RWPE2 (cell line): Measurements from ENCODE around the gene GRK3.
"Not testable (repeated sequence)": the region's sequence is repeated elsewhere in the genome, so short reads cannot be mapped to it uniquely, and the experiment has no call there.

Source experiments
- ATAC-seq: fragments of 200-7000 bp; cut with Tn5 transposase; 3 replicates; pipeline ENCODE4 v1.9.1; 2021; ENCODE audit warnings: low read depth
- DNase-seq: peaks from one replicate; pipeline ENCODE4 v3.0.0-alpha.2; 2020; ENCODE audit warnings: low spot score
- H3K27ac ChIP-seq: fragments of 450-650 bp; 2 replicates; pipeline ENCODE4 v1.5.1; 2017; ENCODE audit warnings: mild to moderate bottlenecking; ENCODE audit not compliant: poor library complexity, severe bottlenecking
- H3K27me3 ChIP-seq: fragments of 250-450 bp; sonication (Bioruptor Pico); 2 replicates; pipeline ENCODE4 v1.5.1; 2021; ENCODE audit warnings: mild to moderate bottlenecking, moderate library complexity; ENCODE audit not compliant: insufficient read depth, poor library complexity, severe bottlenecking
- H3K36me3 ChIP-seq: fragments of 250-450 bp; sonication (Bioruptor Pico); 2 replicates; pipeline ENCODE4 v1.5.1; 2020; ENCODE audit warnings: low read depth, mild to moderate bottlenecking, moderate library complexity
- H3K4me1 ChIP-seq: fragments of 250-450 bp; sonication (Bioruptor Pico); 2 replicates; pipeline ENCODE4 v1.5.1; 2021; ENCODE audit warnings: mild to moderate bottlenecking, moderate library complexity; ENCODE audit not compliant: insufficient read depth, poor library complexity, severe bottlenecking
- H3K4me3 ChIP-seq: fragments of 250-450 bp; sonication (Bioruptor Pico); 2 replicates; pipeline ENCODE4 v1.5.1; 2021; ENCODE audit warnings: mild to moderate bottlenecking, moderate library complexity; ENCODE audit not compliant: severe bottlenecking
- H3K9me3 ChIP-seq: fragments of 250-450 bp; sonication (Bioruptor Pico); 2 replicates; pipeline ENCODE4 v1.5.1; 2021; ENCODE audit warnings: mild to moderate bottlenecking, moderate library complexity; ENCODE audit not compliant: severe bottlenecking
- CTCF ChIP-seq: fragments of 450-650 bp; IDR thresholded peaks from one replicate; pipeline ENCODE4 v1.5.1; 2017; ENCODE audit warnings: mild to moderate bottlenecking, moderate library complexity; ENCODE audit not compliant: poor library complexity, severe bottlenecking

GRK3 gene

DNA sequence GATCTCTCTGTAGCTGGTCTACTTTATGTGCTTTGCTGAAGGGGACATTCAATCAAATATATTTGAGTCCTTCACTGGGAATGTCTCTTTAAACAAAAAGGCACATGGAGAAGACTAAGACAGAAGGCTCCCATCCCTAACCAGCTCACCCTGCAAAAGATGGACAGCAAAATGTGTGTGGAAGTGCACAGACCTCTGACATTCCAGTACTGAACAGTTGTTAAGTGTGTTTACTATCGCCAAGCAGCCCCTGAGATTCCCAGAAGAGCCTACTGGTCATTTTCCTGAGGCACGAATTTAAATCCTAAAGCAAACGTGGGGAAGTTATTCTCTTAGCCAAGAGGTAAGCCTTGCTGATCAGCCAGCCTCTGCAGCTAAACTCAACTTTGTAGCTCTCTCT, 50.3 kb downstream of the GRK3 start:
- H3K36me3 ChIP-seq, H3K27ac ChIP-seq, DNase-seq, H3K9me3 ChIP-seq, H3K4me1 ChIP-seq, H3K27me3 ChIP-seq, H3K4me3 ChIP-seq, ATAC-seq: not testable (repeated sequence)

DNA sequence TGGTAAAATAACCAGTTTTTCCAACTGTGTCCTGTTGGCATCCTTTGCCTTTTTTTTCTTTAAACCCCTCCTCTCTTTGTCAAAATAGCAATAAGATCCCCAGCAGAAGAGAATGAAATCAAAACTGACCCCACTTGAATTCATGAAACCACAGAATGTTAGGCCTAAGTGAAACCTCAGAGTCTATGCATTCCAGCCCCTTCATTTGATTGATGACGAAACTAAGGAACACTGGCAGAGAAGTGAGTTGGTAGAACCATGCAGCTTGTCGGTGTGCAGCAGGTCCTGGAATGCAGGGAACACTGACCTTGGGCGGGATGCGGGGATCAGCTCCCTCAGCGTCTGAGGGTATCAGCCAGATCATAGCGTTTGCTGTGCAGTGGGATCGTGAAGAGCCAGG, 57.5 kb downstream of the GRK3 start:
- no peak for TF ChIP-seq CTCF
- H3K4me3 ChIP-seq, result no peak overlapping the region
- no peak for ATAC-seq

DNA sequence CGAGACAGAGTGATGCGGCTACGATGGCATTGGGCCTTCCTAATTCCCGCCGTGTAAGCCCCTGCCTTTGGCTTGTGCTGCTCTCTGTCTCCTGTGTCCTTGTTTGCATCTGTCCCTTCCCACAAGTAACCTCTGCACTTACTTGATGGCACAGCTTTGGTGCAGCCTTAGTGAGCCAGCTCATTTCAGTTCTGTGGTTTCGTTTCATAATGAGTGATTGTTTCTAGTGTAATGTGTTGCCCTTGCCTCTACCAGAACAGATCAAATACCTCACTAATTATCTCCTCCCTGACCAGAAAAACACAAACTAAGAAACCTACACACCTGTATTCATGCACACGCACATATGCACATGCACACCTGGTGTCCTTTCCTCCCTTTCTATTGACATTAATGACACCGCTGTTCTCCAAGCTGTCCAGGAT, 58.8 kb downstream of the GRK3 start:
- no peak for TF ChIP-seq CTCF
- Histone ChIP-seq H3K9me3 (no peaks in the 10 kb centered on the region), H3K36me3 (no peaks in the 10 kb centered on the region), H3K4me1 (no peaks in the 10 kb centered on the region), H3K27ac (no peak overlapping the region), H3K27me3 (no peaks in the 10 kb centered on the region), H3K4me3 (no peak overlapping the region)
- DNase-seq, result no peak
- no peak for ATAC-seq

More for the DNA sequence above, 57.5 kb downstream of the GRK3 start:
- no peak overlapping the region for H3K27ac ChIP-seq
- DNase-seq, result no peak
- no peaks in the 10 kb centered on the region for H3K9me3 ChIP-seq
- no peaks in the 10 kb centered on the region for H3K4me1 ChIP-seq
- no peaks in the 10 kb centered on the region for H3K27me3 ChIP-seq
- no peaks in the 10 kb centered on the region for H3K36me3 ChIP-seq

DNA sequence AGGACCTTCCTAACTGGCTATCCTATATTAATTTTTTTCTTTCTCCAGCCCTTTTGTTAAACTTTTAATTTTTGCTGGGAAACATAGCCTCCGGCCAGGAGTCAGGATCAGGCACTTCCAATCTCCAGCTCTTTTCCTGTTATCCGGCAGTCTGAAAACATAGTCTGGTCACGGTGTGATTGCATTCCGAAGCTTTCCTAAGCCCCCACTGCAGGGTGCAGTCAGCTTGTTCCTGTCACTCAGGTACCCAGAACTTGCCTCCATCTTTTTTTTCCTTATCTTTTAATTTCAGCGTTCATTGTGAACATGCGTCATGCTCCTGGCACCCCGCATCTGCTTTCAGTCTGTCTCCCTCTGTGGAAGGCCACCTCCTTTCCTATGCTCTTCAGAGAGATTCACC, 59.4 kb downstream of the GRK3 start:
- Histone ChIP-seq H3K36me3 (no peaks in the 10 kb centered on the region), H3K27me3 (no peaks in the 10 kb centered on the region), H3K4me1 (no peaks in the 10 kb centered on the region), H3K27ac (no peak overlapping the region), H3K9me3 (no peaks in the 10 kb centered on the region), H3K4me3 (no peak overlapping the region)
- DNase-seq, result no peak
- no peak for ATAC-seq
- TF ChIP-seq CTCF, result no peak

GRCh38 chr22:25624476-25624875, 60.0 kb downstream of the GRK3 start:
- DNase-seq (no peak), ATAC-seq (no peak)
- Histone ChIP-seq H3K9me3 (no peaks in the 10 kb centered on the region), H3K4me1 (no peaks in the 10 kb centered on the region), H3K36me3 (no peaks in the 10 kb centered on the region), H3K27ac (no peak overlapping the region), H3K27me3 (no peaks in the 10 kb centered on the region), H3K4me3 (no peak overlapping the region)
- TF ChIP-seq CTCF, result no peak

DNA sequence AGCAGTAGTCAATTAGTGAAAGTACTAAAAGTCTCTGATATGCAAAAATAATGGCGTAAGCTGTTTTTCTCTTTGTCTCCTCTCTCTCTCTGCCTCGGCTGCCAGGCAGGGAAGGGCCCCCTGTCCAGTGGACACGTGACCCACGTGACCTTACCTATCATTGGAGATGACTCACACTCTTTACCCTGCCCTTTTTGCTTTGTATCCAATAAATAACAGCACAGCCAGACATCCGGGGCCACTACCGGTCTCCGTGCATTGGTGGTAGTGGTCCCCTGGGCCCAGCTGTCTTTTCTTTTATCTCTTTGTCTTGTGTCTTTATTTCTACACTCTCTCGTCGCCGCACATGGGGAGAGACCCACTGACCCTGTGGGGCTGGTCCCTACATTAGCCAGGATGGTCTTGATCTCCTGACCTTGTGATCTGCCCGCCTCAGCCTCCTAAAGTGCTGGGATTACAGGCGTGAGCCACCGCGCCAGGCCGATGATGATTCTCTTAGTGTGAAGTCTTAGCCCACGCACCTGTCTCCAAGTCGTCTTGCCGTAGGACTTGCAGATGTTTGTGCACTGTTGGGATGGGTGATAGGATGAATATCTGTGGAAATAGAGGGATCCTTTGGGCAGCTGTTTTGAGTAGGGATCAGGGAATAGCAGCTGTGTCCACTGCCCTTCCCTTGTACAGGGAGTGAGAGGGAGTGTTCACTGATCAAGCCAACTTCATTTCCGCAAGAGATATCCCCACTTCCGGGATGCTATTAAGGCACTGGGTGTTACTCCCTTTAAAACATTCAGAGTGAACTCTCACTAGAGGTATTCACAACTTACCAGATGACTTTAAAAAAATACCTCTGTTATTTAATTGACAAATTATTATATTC, 61.5 kb downstream of the GRK3 start:
- not testable (repeated sequence) for DNase-seq, H3K36me3 ChIP-seq, ATAC-seq

More for the DNA sequence above, 61.5 kb downstream of the GRK3 start:
- H3K9me3 ChIP-seq, H3K27ac ChIP-seq, H3K27me3 ChIP-seq, H3K4me3 ChIP-seq, H3K4me1 ChIP-seq: not testable (repeated sequence)
